HG02852 (cell line): ENCODE results near the gene FAM221A.
"Not testable (repeated sequence)": the region's sequence is repeated elsewhere in the genome, so short reads cannot be mapped to it uniquely, and the experiment has no call there.

Experiments
- ATAC-seq: cut with Tn5 transposase; IDR thresholded peaks from one replicate; pipeline ENCODE4 v1.9.1; 2021; ENCODE audit warnings: mild to moderate bottlenecking, moderate library complexity; ENCODE audit not compliant: unreplicated experiment

Gene FAM221A

DNA sequence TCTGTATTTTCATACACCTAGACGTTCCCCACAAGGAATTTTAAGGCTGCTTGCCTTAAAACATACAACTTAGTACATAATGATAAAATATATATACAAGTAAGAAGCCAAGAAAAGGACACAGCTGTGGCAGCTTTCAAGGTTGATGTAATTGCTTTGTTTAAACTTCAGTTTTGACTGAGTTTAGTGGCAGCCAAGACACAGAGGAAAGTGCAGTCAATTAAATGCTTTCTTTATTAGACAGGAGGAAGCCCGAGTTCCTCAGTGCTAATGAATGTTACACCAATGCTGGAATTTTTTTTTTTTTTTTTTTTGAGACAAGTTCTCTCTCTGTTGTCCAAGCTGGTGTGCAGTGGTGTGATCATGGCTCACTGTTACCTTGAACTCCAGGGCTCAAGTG, 18.8 kb downstream of the FAM221A start:
- no peak for ATAC-seq

DNA sequence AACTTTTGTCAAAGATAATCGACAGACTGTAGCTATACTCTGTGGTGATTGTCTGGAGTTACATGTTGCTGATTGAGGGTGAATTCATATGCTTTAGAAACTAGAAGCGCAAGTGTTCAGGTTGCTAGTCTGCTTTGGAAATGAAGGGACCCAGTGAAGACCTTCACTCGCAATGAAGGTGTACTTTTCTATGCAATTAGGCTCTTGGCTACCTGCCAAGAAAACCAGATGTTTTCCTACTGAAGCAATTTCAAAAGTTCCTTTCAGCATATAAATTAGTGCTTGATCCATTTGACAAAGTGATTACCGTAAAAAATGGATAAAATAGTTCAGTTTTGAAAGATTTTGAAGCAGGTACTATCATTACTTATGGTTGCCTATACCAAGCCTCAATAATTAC, 20.0 kb downstream of the FAM221A start:
- ATAC-seq, result no peak

DNA sequence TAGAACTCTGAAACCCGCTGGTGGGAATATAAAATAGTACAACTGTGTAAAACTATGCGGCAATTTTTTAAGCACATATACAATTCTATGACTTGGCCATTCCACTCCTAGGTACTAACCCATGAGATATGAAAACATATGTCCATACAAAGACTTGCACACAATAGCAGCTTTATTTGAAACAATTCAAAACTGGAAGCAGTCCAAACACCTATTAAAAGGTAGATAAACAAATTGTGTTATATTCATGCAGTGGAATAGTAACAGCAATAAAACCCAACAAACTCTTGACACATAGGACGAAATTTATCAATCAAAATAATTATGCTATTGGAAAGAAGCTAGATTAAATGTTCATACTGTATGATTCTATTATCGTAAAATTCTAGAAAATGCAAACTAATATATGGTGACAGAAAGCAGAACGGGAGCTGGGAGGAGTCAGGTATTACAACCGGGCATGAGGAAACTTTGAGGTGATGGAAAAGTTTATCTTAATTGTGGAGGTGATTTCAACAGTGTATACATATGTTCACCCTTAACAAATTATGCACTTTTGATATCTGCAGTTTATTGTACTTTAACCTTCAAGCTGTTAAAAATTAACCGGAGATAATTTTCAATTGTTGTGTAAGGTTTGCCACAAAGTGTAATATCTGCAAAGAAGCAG, 29.2 kb downstream of the FAM221A start:
- ATAC-seq, result no peak

DNA sequence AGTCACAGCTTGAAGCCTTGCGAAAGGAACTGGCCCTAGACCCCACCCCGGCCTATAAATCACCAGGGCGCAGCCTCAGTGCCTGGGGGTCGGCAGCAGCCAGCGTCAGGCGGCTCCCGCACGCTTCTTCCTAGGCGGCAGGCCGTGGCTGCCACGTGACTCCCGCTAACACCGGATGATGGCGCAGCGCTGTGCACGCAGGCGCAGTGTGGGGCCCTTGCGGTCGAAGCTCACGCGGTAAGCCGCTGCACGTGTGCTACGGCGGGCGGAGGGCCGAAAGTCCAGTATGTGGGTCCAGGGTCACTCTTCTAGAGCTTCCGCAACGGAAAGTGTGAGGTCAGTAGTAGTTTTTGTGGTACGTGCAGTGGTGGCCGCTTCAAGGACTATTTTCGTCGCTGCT, 30.0 kb downstream of the FAM221A start, which contains the start of gene STK31:
STK31 (plus strand) TSS at position 220 of the 400 bp plus-strand sequence; CDS start at position 287, 67 bp downstream.
- ATAC-seq, result no peak

DNA sequence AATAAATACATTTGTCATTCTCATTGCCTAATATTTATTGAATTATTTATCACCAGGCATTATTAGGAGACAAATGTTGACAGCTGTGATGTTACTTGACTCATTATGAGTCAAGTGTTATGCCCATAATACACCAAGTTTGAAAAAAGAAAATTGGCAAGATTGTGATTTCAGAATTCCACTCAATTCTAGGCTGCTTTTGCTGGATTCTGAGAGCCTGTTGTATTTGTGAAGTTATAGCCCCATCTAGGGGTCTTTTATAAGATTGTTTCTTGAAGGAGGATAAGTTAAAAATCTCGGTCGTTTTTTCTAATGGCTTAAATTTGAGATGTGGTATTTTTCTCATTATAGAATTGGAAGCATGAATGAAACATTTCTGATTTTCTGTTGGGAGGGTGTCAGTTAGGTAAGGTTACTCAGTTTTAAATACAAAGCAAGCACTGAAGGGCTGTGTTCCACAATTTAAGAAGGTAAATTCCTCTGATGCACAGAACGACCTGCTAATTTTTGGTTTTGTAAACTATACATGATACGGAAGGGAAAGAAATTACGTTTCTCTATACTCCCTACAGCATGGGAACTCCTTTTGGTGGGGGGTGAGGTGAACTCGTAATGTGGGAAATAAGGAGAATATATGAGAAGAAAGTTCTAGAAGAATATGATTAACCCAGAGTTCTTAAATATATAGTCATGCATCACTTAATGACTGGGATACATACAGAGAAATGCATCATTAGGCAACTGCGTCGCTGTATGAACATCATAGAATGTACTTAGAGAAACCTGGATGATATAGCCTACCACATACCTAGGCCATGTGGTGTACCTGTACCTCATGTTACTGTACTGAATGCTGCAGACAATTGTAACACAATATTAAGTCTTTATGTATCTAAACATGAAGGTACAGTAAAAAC, 32.6 kb downstream of the FAM221A start:
- no peak for ATAC-seq

DNA sequence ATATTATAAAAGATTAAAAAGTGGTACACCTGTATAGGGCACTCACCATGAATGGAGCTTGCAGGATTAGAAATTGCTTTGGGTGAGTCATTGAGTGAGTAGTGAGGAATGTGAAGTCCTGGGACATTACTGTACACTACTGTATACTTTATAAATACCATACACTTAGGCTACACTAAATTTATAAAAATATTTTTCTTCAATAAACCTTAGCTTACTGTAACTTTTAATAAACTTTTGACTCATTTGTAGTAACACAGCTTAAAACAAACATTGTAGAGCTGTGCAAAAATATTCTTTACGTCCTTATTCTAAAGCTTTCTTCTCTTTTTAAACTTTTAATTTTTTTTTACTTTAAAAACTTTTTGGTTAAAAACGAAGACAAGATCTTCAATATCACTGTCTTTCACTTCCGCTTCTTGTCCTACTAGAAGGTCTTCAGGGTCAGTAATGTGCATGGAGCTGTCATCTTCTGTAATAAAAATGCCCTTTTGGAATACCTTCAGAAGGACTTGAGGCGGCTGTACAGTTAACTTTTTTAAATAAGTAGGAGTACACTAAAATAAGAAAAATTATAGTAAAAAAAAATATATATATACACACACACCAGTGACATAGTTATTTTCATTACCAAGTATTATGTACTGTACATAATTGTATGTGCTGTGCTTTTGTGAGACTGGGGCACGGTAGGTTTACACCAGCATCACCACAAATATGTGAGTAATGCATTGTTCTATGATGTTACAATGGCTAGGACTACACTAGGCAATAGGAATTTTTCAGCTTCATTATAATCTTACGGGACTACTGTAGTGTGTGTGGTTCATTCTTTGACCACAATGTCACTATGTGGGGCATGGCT, 33.5 kb downstream of the FAM221A start:
- no peak for ATAC-seq

DNA sequence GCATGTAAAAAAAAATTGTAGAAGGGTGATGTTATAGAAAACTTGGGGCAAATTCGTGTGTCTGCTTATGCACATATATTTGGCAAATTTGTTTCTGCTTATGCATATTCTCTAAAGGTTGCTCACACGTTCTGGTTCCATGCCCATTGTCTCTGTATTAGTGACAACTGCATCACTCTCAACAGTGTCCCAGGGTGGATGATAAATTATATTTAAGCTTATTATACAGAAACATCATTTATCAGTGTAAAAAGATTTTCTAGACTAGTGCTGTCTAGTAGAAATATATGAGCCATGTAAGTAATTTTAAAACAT, 34.1 kb downstream of the FAM221A start:
- ATAC-seq, result no peak

DNA sequence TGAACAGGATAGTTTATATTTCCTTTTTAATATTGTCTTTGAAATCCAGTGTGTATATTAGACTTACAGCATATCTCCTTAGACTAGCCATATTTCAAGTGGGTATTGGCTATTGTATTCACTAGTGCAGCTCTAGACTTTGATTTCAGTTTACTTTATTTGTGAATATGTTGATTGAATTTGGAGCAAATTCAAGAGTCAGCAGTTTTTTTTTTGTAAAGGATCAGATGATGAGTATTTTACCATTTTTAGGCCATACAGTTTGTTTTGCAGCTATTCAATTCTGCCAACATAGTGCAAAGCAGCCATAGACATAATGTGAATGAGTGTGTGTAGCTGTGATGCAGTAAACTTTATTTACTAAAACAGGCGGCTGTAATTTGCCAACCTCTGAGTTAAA, 34.6 kb downstream of the FAM221A start:
- ATAC-seq, result no peak

DNA sequence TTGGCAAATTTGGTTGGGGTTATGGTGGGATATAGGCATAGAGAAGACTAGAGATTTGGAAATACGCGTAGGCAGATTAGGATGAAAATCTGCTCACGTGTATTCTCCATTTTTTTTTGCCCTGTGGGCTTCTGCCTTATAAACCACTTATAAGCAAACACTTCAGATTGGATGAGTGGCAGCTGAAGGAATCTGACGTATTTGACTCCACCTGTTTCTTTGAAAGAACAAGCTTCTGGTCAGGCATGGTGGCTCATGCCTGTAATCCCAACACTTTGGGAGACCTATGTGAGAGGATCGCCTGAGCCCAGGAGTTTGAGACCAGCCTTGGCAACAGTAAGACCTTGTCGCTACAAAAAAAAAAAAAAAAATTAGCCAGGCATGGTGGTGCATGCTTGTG, 35.1 kb downstream of the FAM221A start:
- no peak for ATAC-seq

DNA sequence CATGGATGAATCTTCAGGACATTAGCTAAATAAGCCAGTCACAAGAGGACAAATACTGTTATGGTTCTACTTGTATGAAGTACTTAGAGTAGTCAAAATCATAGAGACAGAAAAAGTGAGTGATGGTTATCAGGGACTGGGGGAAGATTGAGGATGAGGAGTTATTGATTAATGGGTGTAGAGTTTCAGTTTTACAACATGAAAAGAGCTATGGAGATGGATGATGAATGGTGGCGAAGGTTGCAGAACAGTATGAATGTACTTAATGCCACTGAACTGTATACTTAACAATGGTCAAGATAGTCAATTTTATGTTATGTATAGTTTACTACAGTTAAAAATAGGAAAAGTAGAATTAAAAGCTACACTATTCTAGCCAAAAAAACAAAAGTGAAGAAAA, 37.8 kb downstream of the FAM221A start:
- no peak for ATAC-seq

DNA sequence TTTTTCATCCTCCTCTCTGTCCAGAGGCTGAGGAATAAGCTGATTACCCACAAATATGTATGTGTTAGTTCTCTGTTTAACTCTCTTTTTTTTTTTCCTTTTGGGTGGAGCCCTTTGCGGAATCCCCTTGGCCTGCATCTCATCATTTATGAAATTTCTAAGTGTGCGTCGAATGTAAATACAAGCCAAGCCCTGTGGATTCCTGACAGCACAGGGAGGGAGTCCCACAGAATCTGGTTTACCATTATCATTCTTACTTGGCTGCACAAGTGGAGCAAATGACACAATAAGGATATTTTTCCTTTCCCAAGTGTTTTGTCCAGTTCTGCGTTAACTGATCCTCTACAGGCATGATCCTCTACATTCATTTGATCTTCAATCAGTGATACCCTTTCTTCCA, 41.5 kb downstream of the FAM221A start:
- ATAC-seq, result no peak

DNA sequence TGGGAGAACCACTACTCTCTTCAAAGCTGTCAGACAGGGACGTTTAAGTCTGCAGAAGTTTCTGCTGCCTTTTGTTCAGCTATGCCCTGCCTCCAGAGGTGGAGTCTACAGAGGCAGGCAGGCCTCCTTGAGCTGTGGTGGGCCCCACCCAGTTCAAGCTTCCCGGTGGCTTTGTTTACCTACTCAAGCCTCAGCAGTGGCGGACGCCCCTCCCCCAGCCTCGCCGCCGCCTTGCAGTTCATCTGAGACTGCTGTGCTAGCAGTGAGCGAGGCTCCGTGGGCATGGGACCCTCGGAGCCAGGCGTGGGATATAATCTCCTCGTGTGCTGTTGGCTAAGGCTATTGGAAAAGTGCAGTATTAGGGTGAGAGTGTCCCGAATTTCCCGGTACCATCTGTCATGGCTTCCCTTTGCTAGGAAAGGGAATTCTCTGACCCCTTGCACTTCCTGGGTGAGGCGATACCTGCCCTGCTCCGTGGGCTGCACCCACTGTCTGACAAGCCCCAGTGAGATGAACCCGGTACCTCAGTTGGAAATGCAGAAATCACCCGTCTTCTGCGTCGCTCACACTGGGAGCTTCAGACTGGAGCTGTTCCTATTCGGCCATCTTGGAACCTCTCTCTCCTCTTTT, 42.7 kb downstream of the FAM221A start:
- ATAC-seq, result not testable (repeated sequence)

DNA sequence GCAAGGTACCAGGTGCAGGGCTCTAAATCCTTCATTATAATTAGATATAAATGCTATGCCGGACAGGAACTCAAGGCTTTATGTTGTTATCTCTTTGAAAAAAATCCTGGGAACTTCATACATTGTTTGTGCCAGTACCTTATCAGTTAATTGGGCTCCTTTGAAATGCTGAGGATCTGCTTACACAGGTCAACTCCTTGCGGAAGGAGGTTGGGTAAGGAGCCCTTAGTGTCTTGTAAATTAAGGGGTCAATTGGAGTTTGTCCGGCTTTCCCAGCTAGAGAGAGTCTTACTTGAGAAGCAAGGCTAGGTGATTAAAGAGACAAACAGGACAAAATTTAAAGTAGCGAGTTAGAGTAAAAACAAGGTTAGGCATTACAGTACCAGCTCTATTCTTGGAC, 44.1 kb downstream of the FAM221A start:
- not testable (repeated sequence) for ATAC-seq

DNA sequence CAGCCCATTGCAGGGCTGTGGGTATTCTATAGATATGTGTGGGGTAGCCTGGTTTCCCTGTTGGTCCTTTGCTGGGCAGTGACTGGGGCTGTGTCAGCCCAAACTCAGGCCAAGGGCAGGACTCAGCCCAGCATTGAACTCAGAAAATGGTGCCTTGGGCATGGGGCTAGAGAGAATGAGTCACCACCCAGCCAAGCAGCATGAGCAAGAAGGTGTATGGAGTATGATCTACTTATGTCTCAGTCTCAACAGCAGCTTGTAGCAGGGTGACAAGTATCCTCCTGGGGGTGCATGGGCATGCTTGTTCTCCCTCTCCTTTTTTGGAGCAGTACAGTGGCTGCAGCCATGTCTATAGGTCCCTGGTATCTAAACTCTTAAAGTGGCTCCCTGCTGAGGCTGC, 62.1 kb downstream of the FAM221A start:
- ATAC-seq, result no peak

DNA sequence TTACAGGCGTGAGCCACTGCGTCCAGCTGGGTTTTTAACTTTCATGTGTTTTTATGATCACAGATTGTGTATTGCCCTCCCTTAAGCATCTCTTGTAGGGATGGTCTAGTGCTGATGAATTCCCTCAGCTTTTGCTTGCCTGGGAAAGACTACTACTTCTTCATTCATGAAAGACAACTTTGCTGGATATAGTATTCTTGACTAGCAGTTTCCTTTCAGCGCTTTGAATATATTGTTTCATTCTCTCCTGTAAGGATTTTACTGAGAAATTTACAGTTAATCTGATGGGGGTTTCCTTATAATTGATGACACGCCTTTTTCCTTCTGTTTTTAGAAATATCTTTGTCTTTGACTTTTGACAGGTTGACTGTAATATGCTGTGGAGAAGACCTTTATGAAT, 63.2 kb downstream of the FAM221A start:
- ATAC-seq, result no peak

DNA sequence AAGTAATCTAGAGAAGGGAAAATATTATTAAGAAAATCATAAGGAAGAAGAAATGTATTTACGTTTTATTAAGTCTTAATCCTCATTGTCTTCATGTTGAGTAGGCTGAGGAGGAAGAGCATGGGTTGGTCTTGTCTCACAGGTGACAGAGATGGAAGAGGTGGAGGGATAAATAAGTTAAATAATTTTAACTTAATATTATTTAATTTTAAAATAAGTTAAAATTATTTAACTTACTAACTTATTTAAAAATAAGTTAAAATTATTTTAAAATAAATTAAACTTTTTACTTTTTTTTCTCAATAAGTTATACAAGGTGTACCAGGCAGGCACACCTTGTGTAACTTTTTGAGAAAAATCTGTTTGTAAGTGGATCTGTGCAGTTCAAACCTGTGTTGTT, 66.6 kb downstream of the FAM221A start:
- no peak for ATAC-seq

DNA sequence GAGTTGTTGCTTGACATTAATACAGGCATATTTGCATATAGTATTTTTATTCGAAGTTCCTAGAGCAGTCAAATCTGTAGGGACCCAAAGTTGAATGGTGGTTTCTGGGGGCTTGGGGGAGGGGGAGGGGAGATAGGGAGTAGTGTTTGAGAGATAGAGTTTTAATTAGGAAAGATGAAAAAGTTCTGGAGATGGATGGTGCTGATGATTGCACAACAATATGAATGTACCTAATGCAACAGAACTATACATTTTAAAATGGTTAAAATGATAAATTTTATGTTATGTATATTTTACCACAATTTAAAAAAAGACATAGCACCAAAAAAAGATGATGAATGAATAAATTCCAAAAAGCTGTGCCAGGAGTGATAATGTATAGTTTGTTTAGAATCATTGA, 71.9 kb downstream of the FAM221A start:
- no peak for ATAC-seq
